ENCODE data around the gene RBM20. TPM values are rescaled to one million over a fixed set of nuclear protein-coding genes. Genes with fewer than 3 reads are reported as not detected.
A peak's percentile ranks its signal among the peaks of the same experiment; 100 is the strongest.

RBM20 gene
- total RNA-seq, 4 donors from 2014 or later, result 0.62 to 7.4 (median 3.9) TPM

DNA sequence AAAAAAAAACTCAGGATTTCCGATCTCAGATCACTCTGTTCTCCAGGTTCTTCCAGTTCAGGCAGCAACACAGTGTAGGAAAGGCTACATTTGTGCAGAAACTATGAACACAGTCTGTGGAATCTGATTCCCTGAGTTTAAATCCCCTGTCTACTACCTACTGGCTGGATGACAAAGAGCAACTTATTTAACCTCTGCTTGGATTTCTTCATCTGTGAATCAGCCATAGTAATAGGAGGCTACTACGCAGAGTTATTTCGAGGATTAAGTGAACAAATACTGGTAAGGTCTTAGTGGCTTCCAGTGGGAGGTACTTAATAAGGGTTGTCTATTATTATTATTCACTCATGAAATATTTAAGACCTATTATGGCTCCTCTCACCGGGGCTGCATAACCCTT, 183.3 kb downstream of the RBM20 start:
- 27 to 40% methylated on average over 3 to 4 of the region's 4 CpGs for WGBS, 2 donors (ENCODE audit: low coverage in 1 of 2)
- H3K27ac ChIP-seq, result peak overlapping the region; percentile 68 to 84 (median 81)
- H3K27me3 ChIP-seq, result no peaks in the 10 kb centered on the region
- TF ChIP-seq POLR2A (IDR thresholded peaks at IDR 0.05) (no peak), POLR2AphosphoS5 (IDR thresholded peaks at IDR 0.05) (peak; percentile 89)
- H3K36me3 ChIP-seq, result no peaks in the 10 kb centered on the region
- ATAC-seq, result peak; percentile 56
- no peak overlapping the region for H3K4me3 ChIP-seq
- H3K4me1 ChIP-seq, result peaks cover 12 to 72% (median 22%) of the 10 kb centered on the region in 3 donors
- H3K9me3 ChIP-seq, result no peaks in the 10 kb centered on the region

DNA sequence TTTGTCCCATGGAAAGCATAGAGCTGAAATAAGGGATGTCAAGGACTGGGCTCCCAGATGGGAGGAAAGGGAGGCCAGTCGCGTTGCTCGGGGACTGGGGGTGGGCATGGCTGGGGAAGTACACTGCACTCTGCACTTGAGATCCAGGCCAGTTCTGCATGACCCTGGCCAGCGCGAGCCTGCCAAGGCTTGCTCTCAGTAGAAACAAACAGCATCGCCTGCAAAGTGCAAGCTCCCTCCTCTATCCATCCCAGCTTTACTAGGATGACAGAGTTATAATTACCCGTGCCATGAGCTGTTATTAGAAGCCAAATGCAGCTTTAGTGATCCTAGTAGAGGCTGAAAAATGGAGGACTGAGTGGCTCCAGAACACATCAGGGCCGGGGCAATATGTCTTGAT, 183.7 kb downstream of the RBM20 start:
- no peaks in the 10 kb centered on the region for H3K36me3 ChIP-seq
- 22 to 39% methylated on average over 5 to 6 of the region's 8 CpGs for WGBS, 2 donors (ENCODE audit: low coverage in 1 of 2)
- no peaks in the 10 kb centered on the region for H3K27me3 ChIP-seq
- H3K4me1 ChIP-seq, result peaks cover 8 to 67% (median 18%) of the 10 kb centered on the region in 3 donors
- no peak overlapping the region for H3K4me3 ChIP-seq
- peak overlapping the region; percentile 68 to 84 (median 81) for H3K27ac ChIP-seq
- no peaks in the 10 kb centered on the region for H3K9me3 ChIP-seq
- peak; percentile 62 for ATAC-seq
- TF ChIP-seq EP300 (IDR thresholded peaks at IDR 0.05) (no peak), POLR2AphosphoS5 (IDR thresholded peaks at IDR 0.05) (peak; percentile 19), POLR2A (IDR thresholded peaks at IDR 0.05) (no peak)
- TF ChIP-seq, protein P1, sequence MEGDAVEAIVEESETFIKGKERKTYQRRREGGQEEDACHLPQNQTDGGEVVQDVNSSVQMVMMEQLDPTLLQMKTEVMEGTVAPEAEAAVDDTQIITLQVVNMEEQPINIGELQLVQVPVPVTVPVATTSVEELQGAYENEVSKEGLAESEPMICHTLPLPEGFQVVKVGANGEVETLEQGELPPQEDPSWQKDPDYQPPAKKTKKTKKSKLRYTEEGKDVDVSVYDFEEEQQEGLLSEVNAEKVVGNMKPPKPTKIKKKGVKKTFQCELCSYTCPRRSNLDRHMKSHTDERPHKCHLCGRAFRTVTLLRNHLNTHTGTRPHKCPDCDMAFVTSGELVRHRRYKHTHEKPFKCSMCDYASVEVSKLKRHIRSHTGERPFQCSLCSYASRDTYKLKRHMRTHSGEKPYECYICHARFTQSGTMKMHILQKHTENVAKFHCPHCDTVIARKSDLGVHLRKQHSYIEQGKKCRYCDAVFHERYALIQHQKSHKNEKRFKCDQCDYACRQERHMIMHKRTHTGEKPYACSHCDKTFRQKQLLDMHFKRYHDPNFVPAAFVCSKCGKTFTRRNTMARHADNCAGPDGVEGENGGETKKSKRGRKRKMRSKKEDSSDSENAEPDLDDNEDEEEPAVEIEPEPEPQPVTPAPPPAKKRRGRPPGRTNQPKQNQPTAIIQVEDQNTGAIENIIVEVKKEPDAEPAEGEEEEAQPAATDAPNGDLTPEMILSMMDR (IDR thresholded peaks at IDR 0.05), result no peak

DNA sequence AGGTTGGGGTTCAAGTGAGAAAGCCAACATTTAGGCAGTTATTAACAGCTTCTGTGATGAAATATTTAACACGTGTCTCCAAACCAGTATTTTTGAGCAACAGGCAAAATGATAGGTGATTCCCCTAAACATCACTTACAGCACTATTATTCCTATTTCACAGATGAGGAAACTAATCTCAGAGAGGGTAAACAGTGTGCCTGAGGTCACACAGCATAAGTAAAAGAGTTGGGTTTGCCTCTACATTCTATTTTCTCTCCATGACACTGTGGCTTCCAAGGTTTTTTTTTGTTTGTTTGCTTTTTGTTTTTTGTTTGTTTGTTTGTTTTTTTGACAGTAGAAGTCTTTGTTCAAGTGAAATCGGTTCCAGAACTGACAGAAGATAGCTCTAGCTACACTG, 184.4 kb downstream of the RBM20 start:
- Histone ChIP-seq H3K27ac (peak overlapping the region; percentile 68 to 84 (median 81)), H3K9me3 (no peaks in the 10 kb centered on the region), H3K36me3 (no peaks in the 10 kb centered on the region), H3K27me3 (no peaks in the 10 kb centered on the region), H3K4me1 (peaks cover 5 to 62% (median 14%) of the 10 kb centered on the region in 3 donors), H3K4me3 (no peak overlapping the region)
- no peak for ATAC-seq
- no peak for TF ChIP-seq POLR2AphosphoS5 (IDR thresholded peaks at IDR 0.05)
- no peak for TF ChIP-seq POLR2A (IDR thresholded peaks at IDR 0.05)
- TF ChIP-seq, protein P1 (IDR thresholded peaks at IDR 0.05), result no peak
- TF ChIP-seq EP300 (IDR thresholded peaks at IDR 0.05), result no peak
- WGBS, 2 donors (ENCODE audit: low coverage in 1 of 2), result 17 to 38% methylated on average over 1 to 2 of the region's 2 CpGs

DNA sequence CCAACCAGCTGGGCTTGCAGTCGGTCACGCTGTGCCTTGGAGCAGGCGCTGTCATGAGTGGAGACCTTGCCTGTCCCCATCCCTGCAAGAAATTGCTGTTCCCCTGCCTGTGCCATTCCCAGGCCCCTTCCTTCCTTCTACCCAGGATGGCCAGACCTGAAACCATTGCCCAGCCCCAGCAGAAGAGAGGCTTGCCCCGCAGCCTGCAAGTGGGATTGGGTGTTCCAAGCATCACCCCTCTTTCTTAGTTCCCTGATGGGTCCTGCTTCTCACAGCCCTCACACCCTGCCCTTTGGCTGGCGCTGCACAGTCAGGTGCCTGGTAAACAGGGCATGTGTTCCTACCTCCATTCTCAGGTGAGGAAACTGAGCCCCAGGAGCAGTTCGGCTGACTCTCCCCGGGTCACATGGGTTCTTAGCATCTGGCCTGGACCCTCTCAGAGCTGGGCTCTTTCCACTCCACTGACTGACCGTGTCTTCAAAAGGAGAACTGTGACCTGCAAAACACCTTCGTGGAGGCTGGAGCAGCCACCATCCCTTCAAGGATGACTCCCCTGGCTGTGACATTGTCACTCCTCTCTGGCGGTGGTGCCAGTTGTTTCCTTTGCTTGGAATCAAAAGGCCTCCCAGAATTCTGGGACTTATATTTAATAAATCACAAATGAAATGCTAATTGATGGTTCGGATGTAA, 185.7 kb downstream of the RBM20 start:
- Histone ChIP-seq H3K27me3 (no peaks in the 10 kb centered on the region), H3K4me3 (no peak overlapping the region), H3K36me3 (no peaks in the 10 kb centered on the region), H3K4me1 (peaks cover 5 to 62% (median 18%) of the 10 kb centered on the region in 3 donors), H3K9me3 (no peaks in the 10 kb centered on the region), H3K27ac (peak overlapping the region in 3 of 4 donors; percentile 79 to 84 (median 83))
- WGBS, 2 donors (ENCODE audit: low coverage in 1 of 2), result 84 to 90% methylated on average over 3 to 5 of the region's 11 CpGs
- ATAC-seq, result no peak
- no peak for TF ChIP-seq POLR2A (IDR thresholded peaks at IDR 0.05)
- no peak for TF ChIP-seq POLR2AphosphoS5 (IDR thresholded peaks at IDR 0.05)
- TF ChIP-seq, protein P1 (IDR thresholded peaks at IDR 0.05), result no peak

DNA sequence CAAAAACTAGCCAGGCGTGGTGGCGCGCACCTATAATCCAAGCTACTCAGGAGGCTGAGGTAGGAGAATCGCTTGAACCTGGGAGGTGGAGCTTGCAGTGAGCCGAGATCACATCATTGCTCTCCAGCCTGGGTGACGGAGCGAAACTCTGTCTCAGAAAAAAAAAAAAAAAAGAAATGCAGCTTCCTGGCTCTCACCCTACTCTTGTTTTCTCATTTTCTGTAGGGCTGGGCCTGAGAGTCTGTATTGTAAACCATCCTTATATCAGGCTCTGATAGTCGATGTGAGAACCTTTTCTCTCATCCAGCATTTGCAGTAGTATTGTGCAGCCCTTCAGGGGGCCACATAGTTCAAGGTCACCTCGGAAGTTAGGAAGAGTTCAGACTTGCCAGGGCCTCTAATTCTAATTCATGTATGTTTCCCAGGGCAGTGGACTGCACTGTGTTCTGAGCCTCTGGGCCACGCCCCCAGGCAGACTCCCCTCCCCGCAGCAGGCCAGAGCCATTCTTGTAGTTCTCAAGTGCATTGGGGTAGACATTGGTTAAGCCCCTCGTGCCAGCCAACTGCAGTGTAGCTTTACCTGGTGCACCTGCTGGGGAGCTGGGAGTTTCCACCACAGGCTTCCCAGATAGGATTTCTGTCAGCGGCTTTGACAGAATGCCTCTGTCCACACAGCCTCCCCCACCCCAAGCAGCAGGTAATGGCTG, 189.3 kb downstream of the RBM20 start:
- H3K4me1 ChIP-seq, result peaks cover 17 to 64% (median 19%) of the 10 kb centered on the region in 3 donors
- H3K36me3 ChIP-seq, result no peaks in the 10 kb centered on the region
- 74 to 94% methylated on average over 5 to 8 of the region's 13 CpGs for WGBS, 2 donors (ENCODE audit: low coverage in 1 of 2)
- H3K9me3 ChIP-seq, result no peaks in the 10 kb centered on the region
- peak overlapping the region in 2 of 4 donors; percentile 75 to 79 for H3K27ac ChIP-seq
- ATAC-seq, result no peak
- H3K4me3 ChIP-seq, result no peak overlapping the region
- no peak for TF ChIP-seq EP300 (IDR thresholded peaks at IDR 0.05)
- no peaks in the 10 kb centered on the region for H3K27me3 ChIP-seq

All from gastroesophageal sphincter (tissue), 4 donors.